Neural progenitor cell (in vitro differentiated cells): ENCODE data around the gene LTBP2. TPM values are rescaled to one million over a fixed set of nuclear protein-coding genes. Genes with fewer than 3 reads are reported as not detected.

Source experiments
- DNase-seq: peaks from one replicate; pipeline ENCODE4 v3.0.0-alpha.2; 2016; ENCODE audit warnings: low spot score
- H2AFZ ChIP-seq: fragments of 200-600 bp; sonication (generic); replicated peaks from 2 replicates; pipeline ENCODE4 v1.6.1; 2016; ENCODE audit warnings: antibody characterized with exemption
- H3F3A ChIP-seq: fragments of 200-600 bp; sonication (generic); 2 replicates; pipeline ENCODE4 v1.6.1; 2016; ENCODE audit warnings: antibody characterized with exemption, low read depth
- H3K27ac ChIP-seq: fragments of 200-600 bp; sonication (generic); 2 replicates; pipeline ENCODE4 v1.5.1; 2016; ENCODE audit warnings: mild to moderate bottlenecking
- H3K27me3 ChIP-seq: fragments of 200-600 bp; sonication (generic); 2 replicates; pipeline ENCODE4 v1.6.1; 2016; ENCODE audit warnings: mild to moderate bottlenecking, moderate library complexity
- H3K36me3 ChIP-seq: fragments of 200-600 bp; sonication (generic); 2 replicates; pipeline ENCODE4 v1.5.1; 2016
- H3K4me1 ChIP-seq: fragments of 200-600 bp; sonication (generic); 2 replicates; pipeline ENCODE4 v1.6.1; 2016; ENCODE audit warnings: mixed run types
- H3K4me2 ChIP-seq: fragments of 200-600 bp; sonication (generic); 2 replicates; pipeline ENCODE4 v1.6.1; 2016
- H3K4me3 ChIP-seq: fragments of 200-600 bp; sonication (generic); 2 replicates; pipeline ENCODE4 v1.5.1; 2016
- H3K79me2 ChIP-seq: fragments of 200-600 bp; sonication (generic); 2 replicates; pipeline ENCODE4 v1.6.1; 2016; ENCODE audit warnings: low read depth
- H3K9ac ChIP-seq: fragments of 200-600 bp; sonication (generic); 2 replicates; pipeline ENCODE4 v1.6.1; 2016
- H3K9me3 ChIP-seq: fragments of 200-600 bp; sonication (generic); 2 replicates; pipeline ENCODE4 v1.5.1; 2016; ENCODE audit warnings: low read depth
- H4K20me1 ChIP-seq: fragments of 200-600 bp; sonication (generic); 2 replicates; pipeline ENCODE4 v1.6.1; 2016; ENCODE audit warnings: low read depth
- H3K27ac Mint-ChIP-seq: 3 replicates; pipeline ENCODE4 v1.8.0; 2021; ENCODE audit warnings: mixed read lengths
- H3K27me3 Mint-ChIP-seq: 2 replicates; pipeline ENCODE4 v1.8.0; 2022; ENCODE audit warnings: low read depth, mild to moderate bottlenecking, inconsistent platforms, moderate library complexity, mixed read lengths; ENCODE audit not compliant: insufficient read depth
- H3K36me3 Mint-ChIP-seq: 3 replicates; pipeline ENCODE4 v1.8.0; 2021; ENCODE audit warnings: mixed read lengths
- H3K4me1 Mint-ChIP-seq: 3 replicates; pipeline ENCODE4 v1.8.0; 2021; ENCODE audit warnings: mixed read lengths
- H3K4me3 Mint-ChIP-seq: 3 replicates; pipeline ENCODE4 v1.8.0; 2021; ENCODE audit warnings: mild to moderate bottlenecking, moderate library complexity, mixed read lengths
- H3K9me3 Mint-ChIP-seq: 3 replicates; pipeline ENCODE4 v1.8.0; 2020; ENCODE audit warnings: mixed read lengths
- EZH2 ChIP-seq: fragments of 200-600 bp; sonication (generic); IDR thresholded peaks from 2 replicates; pipeline ENCODE4 v1.6.1; 2017; ENCODE audit warnings: antibody characterized with exemption, mild to moderate bottlenecking, moderate library complexity
- EZH2phosphoT487 ChIP-seq: fragments of 200-600 bp; sonication (generic); IDR thresholded peaks from 2 replicates; pipeline ENCODE4 v1.6.1; 2017; ENCODE audit warnings: antibody characterized with exemption
- total RNA-seq: library from RNA; depleted of rRNA; stranded (reverse); fragments of >200 nt; gene quantifications from 2 replicates; pipeline ENCODE4 v1.2.3, GENCODE V29; 2015; ENCODE audit warnings: low replicate concordance
- TF ChIP-seq, protein P1 (sequence below): fragments of 200-600 bp; sonication (generic); IDR thresholded peaks from 2 replicates; pipeline ENCODE4 v1.5.1; 2017; ENCODE audit warnings: antibody characterized with exemption, mild to moderate bottlenecking

The LTBP2 gene
- total RNA-seq, 1 donor from 2014 or later: 0.43 TPM

- Histone ChIP-seq H3K9ac (no peak overlapping the region), H4K20me1 (no peaks in the 10 kb centered on the region), H3K9me3 (no peaks in the 10 kb centered on the region), H3K27ac (no peak overlapping the region), H3K4me3 (no peak overlapping the region), H3K36me3 (no peaks in the 10 kb centered on the region), H3F3A (peaks cover 3% of the 10 kb centered on the region), H2AFZ (no peak overlapping the region), H3K79me2 (no peaks in the 10 kb centered on the region), H3K4me2 (no peak overlapping the region), H3K27me3 (no peaks in the 10 kb centered on the region), H3K4me1 (peaks cover 8% of the 10 kb centered on the region)
- H3K27ac Mint-ChIP-seq: no peak overlapping the region
- TF ChIP-seq EZH2phosphoT487 (no peak), EZH2 (no peak)
- TF ChIP-seq, protein P1, sequence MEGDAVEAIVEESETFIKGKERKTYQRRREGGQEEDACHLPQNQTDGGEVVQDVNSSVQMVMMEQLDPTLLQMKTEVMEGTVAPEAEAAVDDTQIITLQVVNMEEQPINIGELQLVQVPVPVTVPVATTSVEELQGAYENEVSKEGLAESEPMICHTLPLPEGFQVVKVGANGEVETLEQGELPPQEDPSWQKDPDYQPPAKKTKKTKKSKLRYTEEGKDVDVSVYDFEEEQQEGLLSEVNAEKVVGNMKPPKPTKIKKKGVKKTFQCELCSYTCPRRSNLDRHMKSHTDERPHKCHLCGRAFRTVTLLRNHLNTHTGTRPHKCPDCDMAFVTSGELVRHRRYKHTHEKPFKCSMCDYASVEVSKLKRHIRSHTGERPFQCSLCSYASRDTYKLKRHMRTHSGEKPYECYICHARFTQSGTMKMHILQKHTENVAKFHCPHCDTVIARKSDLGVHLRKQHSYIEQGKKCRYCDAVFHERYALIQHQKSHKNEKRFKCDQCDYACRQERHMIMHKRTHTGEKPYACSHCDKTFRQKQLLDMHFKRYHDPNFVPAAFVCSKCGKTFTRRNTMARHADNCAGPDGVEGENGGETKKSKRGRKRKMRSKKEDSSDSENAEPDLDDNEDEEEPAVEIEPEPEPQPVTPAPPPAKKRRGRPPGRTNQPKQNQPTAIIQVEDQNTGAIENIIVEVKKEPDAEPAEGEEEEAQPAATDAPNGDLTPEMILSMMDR: no peak
- no peaks in the 10 kb centered on the region for H3K9me3 Mint-ChIP-seq
- DNase-seq: no peak
- peaks cover 2% of the 10 kb centered on the region for H3K36me3 Mint-ChIP-seq
- H3K27me3 Mint-ChIP-seq: peaks cover 4% of the 10 kb centered on the region
- no peaks in the 10 kb centered on the region for H3K4me1 Mint-ChIP-seq
- no peak overlapping the region for H3K4me3 Mint-ChIP-seq
Measured at GRCh38 chr14:74469548-74470518, 142.2 kb downstream of the LTBP2 start.

DNA sequence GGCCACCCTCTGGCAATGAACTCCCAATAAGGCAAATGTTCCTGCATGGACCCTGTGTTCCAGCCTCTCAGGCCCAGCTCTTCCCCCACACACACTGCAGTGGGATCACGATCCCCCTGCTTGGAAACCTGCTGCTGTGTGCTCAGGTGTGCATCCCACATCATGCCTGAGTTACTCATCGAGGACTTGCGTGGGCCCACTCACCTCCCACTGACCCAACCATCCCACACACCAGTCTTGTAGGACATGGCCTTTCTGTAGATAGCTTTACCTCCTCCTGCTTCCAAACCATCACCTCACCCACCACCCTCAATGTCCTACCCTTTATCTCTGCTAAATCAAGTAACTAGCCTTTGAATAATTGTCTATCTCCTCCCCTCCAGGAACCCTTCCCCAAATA is 143.5 kb downstream of the LTBP2 start:
- Histone ChIP-seq H3K36me3 (no peaks in the 10 kb centered on the region), H3K4me2 (no peak overlapping the region), H3K4me3 (no peak overlapping the region), H2AFZ (no peak overlapping the region), H3K27me3 (no peaks in the 10 kb centered on the region), H4K20me1 (no peaks in the 10 kb centered on the region), H3K9ac (no peak overlapping the region), H3K4me1 (peaks cover 8% of the 10 kb centered on the region), H3K79me2 (no peaks in the 10 kb centered on the region), H3K9me3 (no peaks in the 10 kb centered on the region), H3K27ac (no peak overlapping the region), H3F3A (peaks cover 3% of the 10 kb centered on the region)
- no peak overlapping the region for H3K27ac Mint-ChIP-seq
- peaks cover 4% of the 10 kb centered on the region for H3K27me3 Mint-ChIP-seq
- TF ChIP-seq, protein P1: no peak
- TF ChIP-seq EZH2: no peak
- TF ChIP-seq EZH2phosphoT487: no peak
- no peak for DNase-seq
- H3K4me3 Mint-ChIP-seq: no peak overlapping the region
- H3K4me1 Mint-ChIP-seq: no peaks in the 10 kb centered on the region
- H3K36me3 Mint-ChIP-seq: peaks cover 1% of the 10 kb centered on the region
- no peaks in the 10 kb centered on the region for H3K9me3 Mint-ChIP-seq

- Histone ChIP-seq H3K4me2 (no peak overlapping the region), H3K4me3 (no peak overlapping the region), H3K9ac (no peak overlapping the region), H3K9me3 (no peaks in the 10 kb centered on the region), H3K27ac (no peak overlapping the region), H4K20me1 (no peaks in the 10 kb centered on the region), H2AFZ (no peak overlapping the region), H3K36me3 (no peaks in the 10 kb centered on the region), H3K27me3 (no peaks in the 10 kb centered on the region), H3K4me1 (peaks cover 8% of the 10 kb centered on the region), H3K79me2 (no peaks in the 10 kb centered on the region), H3F3A (no peaks in the 10 kb centered on the region)
- Mint-ChIP-seq H3K4me3 (no peak overlapping the region), H3K9me3 (no peaks in the 10 kb centered on the region), H3K4me1 (no peaks in the 10 kb centered on the region), H3K27ac (no peak overlapping the region), H3K27me3 (peaks cover 4% of the 10 kb centered on the region), H3K36me3 (no peaks in the 10 kb centered on the region)
- DNase-seq: no peak
- TF ChIP-seq EZH2phosphoT487 (no peak), EZH2 (no peak)
- TF ChIP-seq, protein P1: no peak
Measured at GRCh38 chr14:74465335-74465734, 146.7 kb downstream of the LTBP2 start.
